ENCODE results near the gene C15orf39.
A peak's percentile ranks its signal among the peaks of the same experiment; 100 is the strongest.
"Not testable (repeated sequence)": the region's sequence is repeated elsewhere in the genome, so short reads cannot be mapped to it uniquely, and the experiment has no call there.

Gene C15orf39

DNA sequence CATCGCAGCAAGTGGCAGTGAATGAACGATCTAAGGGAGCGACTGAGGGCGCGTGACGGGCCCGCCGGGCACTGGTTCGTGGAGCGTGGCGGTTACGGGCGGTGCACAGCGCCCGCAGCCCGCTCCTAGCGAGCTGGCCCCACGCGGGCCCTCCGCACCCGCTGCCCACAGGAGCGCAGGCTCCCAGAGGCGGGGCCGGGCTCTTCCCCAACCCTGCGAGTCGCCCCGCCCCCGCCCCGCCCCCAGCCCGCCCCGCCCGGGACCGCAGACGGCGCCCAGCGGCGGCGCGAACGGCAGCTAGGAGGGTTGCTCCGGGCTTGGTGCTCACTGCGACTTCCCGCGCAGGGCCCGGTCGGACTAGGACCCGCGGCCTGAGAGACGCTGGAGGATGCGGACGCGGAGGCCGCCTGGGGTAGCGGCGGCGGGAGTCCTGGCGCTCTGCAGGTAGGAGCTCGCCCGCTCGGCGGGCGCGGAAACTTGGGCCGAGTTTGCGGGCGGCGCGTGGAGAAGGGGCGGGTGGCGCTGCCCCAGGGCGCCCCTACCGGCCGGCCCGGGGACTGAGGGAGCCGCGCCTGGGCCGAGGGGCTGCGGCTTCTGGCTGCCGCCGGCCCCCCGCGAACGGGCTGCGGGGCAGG is at the start of gene C15orf39:
C15orf39 (plus strand) TSS at position 267 of the 635 bp plus-strand sequence. CDS start 4,167 bp downstream, outside the sequence.
- peak; percentile 51 to 93 (median 93) for DNase-seq

DNA sequence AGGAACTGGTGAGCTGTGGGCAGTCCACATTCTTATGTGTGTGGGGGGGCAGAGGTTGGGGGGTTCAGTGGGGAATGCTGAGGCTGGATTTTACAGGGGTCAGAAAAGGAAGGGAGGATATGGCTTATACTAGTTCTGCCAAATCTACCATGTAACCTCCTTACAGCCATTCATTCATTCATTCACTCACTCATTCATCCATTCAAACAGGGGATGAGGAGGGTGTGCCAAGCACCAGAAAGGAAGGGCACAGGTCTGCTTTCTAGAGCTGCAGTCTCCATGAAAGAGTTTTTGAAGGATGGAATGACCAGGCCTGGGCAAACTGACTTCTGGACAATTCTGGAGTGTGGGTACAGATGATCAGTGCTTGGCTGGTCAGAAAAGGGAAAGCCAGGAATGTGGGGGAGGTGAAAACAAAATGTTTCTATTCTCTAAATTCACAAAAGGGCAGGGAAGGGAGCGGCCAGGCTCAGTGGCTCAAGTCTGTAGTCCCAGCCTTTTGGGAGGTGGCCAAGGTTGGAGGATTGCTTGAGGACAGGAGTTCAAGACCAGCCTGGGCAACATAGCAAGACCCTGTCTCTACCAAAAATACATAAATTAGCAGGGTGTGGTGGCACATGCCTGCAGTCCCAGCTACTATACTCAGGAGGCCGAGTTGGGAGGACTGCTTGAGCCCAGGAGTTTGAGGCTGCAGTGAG is 49.2 kb upstream of the C15orf39 start:
- no peak for DNase-seq

DNA sequence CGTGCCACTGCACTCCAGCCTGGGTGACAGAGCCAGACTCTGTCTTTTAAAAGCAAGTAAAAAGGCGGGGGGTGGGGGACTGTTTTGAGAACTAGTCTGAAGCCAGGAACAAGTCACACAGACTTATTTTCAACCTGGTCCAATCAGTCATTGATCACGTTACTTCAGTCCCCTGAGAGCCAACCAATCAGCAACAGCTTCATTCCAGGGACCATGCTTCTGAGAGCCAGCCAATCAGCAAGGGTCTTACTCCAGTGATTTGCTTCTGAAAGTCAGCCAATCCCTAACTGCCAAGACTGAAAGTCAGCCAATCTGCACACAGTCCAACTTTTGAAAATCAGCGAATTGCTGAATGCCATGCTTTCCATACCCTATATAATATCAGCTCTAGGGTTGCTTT is 48.6 kb upstream of the C15orf39 start:
- DNase-seq = no peak

DNA sequence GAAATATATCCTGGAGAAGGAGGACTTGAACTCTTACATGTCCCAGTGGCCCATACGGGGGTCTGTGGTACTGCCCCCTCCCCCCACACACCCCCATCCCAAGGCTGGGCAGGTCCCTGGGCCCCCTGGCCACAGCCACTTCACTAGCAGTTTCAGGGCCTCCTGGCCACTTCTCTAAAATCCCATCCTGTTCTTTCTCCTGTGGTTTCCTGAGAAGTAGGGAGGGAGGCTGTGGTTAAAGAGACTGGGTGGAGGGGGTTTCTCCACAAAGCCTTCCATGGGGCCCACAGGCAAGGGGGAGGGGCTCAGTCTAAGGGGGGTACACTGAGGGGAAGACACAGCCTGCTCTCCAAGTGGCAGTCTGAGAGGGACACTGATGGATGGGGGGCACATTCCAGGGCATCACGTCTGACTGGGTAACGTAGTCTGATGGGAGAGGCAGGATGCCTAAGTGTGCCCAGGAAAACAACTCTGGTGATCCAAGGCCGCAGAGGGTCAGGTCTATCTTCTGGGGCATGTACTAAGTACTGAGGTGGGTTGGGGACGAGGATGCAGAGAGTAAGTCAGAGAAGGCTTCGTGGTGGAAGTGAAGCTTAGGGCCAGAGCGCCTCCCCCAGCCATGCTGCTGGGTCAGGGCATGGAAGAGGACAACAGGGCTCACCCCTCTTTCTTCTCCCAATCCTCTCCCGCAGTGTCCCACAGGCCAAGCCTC is 48.0 kb upstream of the C15orf39 start:
- DNase-seq = no peak

DNA sequence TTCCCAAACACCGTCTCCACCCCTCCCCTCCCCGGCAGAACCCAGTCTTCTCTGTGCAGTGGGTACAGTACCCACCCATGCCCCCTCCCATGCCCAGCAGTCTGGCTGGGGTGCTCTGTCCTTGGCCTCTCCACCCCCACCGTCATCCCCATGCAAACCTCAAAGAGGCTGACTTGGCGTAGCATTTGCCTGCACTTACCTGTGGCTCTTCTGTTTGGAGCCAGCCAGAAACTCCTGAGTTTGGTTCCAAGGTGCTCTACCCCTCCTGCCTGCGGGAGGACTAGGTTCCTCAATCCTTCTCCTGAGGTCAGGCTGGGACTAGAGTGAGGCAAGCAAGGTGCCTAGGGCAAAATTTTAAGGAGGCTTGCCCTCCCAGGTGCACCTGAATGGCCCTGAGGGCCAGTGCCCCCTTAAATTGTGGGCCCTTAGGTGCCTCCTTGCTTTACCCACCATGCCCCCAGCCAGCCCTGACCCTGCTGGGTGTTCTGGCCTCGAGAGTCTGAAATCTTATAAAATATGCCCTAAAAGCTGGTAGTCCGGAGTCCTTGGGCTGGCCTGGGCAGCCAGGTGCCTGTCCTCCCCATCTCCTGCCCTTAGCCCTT is 47.1 kb upstream of the C15orf39 start:
- no peak for DNase-seq

DNA sequence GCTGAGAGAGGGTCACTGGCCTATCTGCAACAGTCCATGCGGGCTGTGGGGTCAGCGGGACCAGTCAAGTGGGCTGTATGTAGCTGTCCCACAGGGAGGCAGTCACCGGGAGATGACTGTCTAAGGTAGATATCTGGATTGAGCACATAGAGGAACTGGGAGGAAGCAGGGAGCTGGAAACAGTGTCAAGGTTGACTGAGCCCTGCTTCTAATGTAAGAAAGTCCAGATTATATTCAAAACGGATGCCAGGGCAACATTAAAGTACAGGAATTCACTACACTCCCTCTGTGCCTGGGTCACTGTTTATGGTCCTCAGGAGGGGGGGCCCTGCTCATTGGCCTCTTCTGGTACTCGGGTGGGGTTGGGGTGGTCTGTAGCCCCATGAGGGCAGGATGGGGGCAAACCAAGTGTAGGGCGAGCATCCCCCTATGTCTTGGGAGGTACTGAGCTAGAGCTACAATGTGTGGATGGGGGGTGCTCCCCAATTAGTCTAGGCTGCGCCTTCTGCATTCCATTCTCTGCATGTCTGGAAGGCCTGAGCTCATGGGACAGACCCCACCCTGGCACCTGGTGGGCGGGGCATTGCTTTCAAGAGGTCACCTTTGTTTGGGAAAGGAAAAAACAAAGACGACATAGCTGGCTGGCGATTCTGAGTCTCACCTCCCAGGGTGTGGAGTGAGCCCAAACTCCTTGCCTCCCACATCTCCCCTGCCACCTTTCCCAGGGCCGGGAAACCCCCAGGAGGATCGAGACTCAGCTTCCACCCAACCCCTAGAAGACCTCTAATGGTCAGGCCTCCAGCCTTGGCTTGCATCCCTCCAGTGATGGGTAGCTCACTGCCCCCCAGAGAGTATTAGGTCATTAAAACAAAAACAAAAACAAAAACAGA is 45.1 kb upstream of the C15orf39 start:
- no peak for DNase-seq

DNA sequence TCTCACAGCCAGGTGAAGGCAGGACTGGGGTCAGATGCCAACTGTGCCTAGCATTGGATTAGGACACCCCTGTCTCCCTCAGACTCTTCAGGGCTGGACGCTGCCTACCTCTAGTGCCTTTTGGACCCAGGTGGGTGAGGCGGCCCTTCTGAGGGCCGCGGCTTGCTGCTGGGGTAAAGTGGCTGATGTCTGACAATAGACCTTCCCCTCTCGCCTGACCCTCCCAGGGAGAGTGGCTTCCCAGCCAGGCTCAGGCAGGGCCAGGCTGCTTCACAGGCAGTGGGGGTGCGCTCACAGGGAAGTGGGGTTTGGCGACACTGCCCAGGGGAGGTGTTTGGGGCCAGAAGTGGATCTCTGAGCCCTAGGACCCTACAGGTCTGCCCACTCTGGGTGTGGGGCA is 43.3 kb upstream of the C15orf39 start:
- no peak for DNase-seq

DNA sequence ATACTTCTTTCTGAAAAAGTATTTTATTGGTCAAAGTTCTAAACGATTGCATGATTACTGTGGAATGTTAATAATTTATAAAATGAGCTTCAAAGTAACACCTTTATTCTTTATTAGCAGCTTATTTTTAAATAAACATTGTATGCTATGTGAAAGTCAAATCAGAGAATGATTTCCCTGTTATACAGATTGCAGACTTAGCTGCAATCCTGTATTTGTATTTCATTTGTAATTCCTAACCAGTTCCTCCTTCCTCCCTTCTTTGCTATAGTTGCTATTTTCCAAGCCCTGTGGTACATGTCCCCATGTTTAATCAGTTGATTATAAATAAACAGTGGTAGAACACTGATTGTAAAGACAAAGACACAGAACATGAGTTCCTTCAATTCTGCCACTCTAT is 42.4 kb upstream of the C15orf39 start:
- DNase-seq = no peak

DNA sequence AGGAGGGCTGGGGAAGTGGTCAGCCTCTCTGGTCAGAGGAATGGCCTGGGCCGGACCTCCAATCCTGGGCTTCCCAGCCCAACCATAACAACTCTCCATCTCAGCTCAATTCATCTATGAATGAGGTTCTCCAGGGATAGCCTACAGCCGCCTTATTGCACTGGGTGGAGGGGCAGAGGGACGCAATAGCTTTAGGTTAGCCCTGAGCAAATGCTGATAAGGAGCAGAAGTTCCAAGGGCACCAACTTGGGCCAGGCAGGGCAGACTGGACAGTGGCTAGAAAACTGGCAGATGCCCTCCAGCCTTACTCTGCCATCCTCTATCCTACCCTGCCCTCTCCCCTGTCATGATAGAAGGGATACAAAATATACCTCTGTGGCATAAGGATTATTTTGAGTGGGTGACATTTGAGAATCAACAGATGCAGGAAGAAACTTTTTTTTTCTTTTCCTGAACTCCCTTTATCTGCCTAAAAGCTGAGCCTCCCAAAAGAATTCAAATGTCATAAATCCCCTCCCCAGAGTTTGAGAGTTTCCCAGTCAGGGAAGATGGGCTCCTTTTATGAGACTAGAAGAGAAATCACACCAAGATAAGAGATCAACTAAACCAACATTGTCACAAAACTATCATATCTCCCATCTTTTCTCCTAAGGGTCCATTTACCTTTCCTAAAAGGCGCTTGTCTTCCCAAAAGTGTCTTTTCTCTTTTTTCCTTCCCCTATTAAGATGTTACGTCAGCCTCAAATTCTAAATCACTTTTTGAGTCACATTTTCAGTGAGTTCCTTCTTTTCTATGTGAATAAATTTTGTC is 40.4 kb upstream of the C15orf39 start:
- no peak for DNase-seq

DNA sequence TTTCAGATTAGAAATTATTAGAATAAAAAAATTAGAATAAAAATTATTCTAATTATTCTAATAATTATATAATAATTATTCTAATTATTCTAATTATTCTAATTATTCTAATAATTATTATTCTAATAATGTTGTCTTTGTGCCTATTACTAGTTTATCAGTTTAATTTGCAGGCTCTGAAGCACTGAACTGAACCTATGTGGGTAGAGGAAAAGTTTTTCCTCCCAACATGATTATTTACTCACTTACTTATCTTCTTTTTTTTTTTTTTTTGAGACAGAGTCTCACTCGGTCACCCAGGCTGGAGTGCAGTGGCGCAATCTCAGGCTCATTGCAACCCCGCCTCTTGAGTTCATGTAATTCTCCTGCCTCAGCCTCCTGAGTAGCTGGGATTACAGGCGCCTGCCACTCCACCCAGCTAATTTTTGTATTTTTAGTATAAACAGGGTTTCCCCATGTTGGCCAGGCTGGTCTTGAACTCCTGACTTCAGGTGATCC is 39.7 kb upstream of the C15orf39 start:
- DNase-seq = no peak

DNA sequence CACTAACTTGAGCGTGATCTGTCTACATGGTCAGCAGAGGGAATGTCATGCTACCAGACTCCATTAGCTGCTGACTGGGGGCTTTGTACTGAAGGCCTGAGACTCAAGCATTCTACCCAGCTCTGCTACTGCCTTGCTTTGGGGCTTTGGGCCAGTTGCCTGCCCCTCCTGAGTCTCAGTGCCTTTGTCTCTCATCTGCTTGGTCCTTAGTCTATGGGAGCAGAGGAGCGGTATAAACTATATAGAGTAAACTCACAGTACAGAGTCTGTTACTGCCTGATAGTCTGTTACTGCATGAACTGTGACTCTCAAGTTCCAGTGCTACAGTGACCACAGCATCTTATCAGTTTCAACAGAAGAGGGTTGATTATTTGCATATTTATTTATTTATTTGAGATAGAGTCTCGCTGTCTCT is 38.5 kb upstream of the C15orf39 start:
- DNase-seq = no peak

DNA sequence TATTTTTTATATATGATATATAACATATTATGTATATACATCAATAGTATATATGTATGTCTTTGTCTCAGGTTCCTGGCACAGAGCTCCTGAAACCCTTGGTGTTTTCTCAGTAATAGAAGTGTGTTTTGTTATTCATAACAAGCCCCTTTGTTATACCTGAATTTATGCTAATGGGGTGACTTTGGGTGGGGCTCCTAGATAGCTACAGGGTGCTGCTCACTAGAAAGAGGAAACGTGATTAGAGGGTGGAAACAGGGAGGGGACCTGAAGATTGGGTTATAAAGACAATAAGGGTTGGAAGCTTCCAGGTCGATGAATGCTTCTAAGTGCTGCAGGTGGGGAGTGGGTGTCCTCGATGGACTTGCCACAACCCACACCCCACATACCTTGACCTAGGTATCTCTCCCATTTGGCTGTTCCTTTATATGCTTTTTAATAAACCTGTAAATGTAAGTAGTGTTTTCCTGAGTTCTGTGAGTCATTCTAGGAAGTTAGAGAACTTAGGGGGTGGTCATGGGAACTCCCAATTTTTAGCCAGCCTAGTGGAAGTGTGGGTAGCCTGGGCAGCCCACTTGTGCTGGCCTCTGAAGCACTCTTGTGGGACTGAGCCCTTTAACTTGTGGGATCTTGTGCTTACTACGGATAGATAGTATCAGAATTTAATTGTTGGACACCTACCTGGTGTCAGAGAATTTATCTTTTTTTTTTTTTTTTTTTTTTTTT is 36.9 kb upstream of the C15orf39 start:
- DNase-seq = no peak

DNA sequence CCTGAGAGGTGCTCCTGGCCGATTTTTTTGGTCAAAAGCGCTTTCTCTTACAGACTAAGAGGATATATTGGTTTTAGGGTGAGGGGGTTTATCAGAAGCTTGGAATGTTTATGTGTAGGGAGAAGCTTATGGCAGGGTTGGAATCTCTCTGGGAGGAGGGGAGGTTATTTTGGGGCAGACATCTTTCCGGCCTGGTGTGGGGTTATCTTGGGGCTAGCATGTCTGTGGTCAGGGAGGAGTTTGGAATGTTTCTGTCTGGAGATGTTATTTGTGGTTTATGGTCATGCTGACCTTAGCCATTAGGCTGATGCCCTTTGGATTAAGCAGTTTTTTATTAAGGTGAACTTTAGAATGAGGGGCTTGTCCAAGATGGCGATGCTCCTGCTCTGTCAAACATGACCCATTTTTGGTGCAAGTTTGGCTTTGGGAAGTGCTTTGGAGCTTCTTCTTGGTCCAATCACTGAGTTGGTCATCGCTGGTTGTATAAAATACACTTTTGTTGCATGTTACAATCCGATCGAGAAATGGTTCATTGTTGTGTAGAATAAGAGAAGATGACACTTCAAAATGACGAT is 35.1 kb upstream of the C15orf39 start:
- DNase-seq = not testable (repeated sequence)

DNA sequence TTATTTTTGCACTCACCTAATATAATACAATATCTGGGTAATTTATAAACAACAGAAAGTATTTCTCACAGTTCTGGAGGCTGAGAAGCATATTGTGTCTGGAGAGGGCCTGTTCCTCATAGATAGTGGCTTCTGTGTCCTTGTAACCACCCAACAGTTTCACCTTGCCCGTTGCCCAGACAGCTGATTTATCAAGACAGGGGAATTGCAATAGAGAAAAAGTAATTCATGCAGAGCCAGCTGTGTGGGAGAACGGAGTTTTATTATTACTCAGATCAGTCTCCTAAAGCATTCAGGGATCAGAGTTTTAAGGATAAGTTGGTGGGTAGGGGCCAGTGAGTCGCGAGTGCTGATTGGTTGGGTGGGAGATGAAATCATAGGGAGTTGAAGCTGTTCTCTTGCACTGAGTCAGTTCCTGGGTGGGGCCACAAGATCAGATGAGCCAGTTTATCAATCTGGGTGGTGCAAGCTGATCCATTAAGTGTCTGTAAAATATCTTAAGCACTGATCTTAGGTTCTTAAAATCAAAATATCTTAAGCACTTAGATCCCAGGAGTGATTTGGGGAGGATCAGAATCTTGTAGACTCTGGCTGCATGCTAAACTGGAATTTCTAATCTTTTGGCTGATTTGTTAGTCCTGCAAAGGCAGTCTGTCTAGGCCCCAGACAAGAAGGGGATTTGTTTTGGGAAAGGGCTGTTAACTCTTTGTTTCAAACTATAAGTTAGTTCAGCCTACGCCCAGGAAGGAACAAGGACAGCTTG is 33.9 kb upstream of the C15orf39 start:
- no peak for DNase-seq

DNA sequence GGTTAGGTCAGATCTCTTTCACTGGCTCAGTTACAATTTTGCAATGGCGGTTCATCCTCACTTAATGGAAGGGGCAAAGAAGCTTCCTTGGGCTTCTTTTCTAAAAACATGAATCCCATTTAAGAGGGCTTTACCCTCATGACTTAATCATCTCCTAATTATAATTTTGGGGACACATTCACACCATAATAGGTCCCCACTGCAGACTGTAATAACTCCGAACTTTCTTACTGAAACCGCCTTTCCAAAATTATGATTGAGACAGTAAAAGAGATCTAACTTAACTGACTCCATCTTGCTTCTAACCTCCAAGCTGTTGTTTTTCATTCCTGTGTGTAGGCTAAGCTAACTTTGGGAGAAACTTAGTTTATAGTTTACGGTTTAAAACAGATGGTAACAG is 33.3 kb upstream of the C15orf39 start:
- no peak for DNase-seq

DNA sequence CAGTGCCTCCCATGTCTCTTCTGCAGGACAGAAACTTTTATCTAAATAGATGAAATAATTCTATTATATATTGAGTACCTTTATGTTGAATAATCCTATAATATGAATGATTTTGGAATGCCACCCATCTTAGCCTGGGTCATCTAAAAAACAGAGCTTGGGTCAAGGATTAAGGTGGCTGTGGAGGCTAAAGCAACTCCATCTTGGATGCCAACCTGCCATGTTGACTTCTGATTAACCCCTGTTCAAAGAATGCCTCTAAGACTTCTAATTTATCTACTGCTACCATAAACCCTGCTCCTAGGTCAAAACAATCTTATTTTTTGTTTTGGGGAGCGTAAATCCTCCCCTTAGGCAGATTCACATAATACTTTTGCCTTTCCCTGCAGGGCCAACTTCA is 31.5 kb upstream of the C15orf39 start:
- DNase-seq = no peak

DNA sequence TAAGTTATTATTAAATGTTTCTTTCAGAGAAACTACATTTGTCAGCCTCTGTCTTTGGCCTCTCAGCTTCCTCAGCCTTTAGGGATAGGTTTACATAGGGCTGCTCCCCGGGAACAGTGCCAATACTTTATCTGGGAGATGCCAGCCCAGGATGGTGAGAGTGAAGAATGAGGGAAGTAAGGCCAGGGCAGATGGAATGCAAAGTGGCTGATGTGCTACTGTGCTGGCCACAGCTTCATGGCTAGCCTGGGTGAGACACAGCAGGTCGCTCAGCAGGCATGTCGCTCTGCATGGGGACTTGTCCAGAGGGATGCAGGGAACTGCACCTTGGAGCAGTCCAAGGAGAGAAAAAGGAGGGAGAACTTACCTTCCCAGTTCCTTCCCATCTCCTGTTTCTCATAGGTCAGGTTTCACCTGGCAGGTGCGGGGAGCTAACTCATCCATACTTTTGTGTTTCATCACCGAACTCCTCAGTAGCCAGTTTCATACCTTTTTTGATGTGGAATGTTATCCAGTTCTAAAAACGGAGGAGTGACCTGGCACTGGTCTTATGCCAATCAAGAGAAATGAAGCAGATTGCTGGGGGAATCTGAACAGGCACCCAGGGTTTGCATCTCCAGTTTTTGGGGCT is 30.9 kb upstream of the C15orf39 start:
- no peak for DNase-seq

DNA sequence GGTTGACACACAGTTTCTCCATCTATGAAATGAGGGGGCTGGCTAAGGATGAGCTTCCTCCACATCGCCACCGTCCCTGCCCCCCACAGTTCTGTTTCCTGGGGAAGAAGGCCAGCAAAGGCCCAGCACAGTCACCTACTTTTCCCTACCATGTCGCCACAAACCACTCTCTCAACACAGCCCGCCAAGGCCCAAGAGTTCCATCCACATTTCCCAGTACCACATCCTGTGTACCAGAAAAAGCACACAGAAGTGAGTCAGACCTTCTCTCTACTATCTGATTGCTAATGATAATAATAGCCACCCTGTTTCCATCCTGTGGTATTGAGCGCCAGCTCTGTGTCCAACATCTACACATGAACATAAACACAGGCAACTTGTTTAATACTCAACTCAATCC is 30.3 kb upstream of the C15orf39 start:
- no peak for DNase-seq

DNA sequence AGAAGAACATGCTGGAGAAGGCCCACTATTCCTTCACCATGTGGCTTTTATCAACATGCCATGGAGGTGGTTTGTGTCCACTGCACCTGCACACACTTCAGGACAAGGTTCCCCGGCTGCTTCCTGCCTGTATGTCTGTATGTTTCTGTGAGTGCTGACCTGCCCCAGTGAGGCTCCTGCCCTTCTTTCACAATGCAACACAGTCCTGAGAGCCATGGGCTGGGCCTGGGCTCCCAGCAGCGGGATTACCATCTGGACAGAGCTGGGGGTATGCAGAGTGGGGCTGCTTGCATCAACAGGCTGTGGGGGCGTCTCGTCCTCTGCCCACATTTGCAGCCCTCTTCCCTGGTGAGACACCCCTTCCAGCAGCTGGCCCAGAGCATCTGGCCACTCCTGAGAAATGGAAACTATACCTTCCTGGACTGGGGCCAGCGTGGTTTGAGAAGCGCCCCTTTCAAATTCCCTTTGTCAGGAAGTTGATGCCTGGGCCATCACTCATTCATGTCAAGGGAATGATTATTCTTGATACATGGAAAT is 29.3 kb upstream of the C15orf39 start:
- no peak for DNase-seq

All from NCI-H1417 (cell line).